ENCODE data around the gene TCFL5. TPM values are rescaled to one million over a fixed set of nuclear protein-coding genes. Genes with fewer than 3 reads are reported as not detected.

Gene TCFL5
- total and polyA plus RNA-seq, 7 experiments from 2014 or later = 0.91 to 10.8 (median 7.0) TPM

GRCh38 chr20:62799036-62799435, 62.6 kb downstream of the TCFL5 start:
- Histone ChIP-seq H3K27me3 (ENCODE audit: control insufficient read depth in 2 of 2, insufficient read depth in 2 of 2, low read length in 2 of 2) (no peaks in the 10 kb centered on the region), H3K4me1 (ENCODE audit: control insufficient read depth in 2 of 2, insufficient read depth in 2 of 2, low read length in 2 of 2) (peaks cover 7 to 9% of the 10 kb centered on the region in 2 donors), H3K9me3 (ENCODE audit: control insufficient read depth in 2 of 3, low read length in 3 of 3) (no peaks in the 10 kb centered on the region), H3K36me3 (ENCODE audit: control insufficient read depth in 2 of 3, insufficient read depth in 3 of 3, low read length in 3 of 3) (peaks cover 0 to 40% (median 0%) of the 10 kb centered on the region in 3 experiments), H3K4me3 (ENCODE audit: low read length) (no peak overlapping the region), H3K27ac (ENCODE audit: low read depth, low read length) (no peak overlapping the region)
- peaks cover 20 to 41% (median 27%) of the 10 kb centered on the region in 7 donors for H3K4me1 Mint-ChIP-seq
- peaks cover 0 to 5% (median 0%) of the 10 kb centered on the region in 11 donors for H3K9me3 Mint-ChIP-seq
- POLR2A ChIA-PET = no interaction called here
- DNase-seq (no peak), ATAC-seq (no peak)
- intact Hi-C loops (cut with micrococcal nuclease) = loop anchor here (5.0 to 10.0 kb wide), 3 partner anchors 723 to 936 kb away; partner anchors contain the start of genes GMEB2 (in 1 of the 2), LIME1 (in 1 of the 2), PPDPF (in 1 of the 2) and SLC2A4RG (in 1 of the 2)
- no peak overlapping the region for H3K4me3 Mint-ChIP-seq
- H3K36me3 Mint-ChIP-seq = peaks cover 0 to 14% (median 8%) of the 10 kb centered on the region in 5 donors
- H3K27ac Mint-ChIP-seq = peak overlapping the region in 2 of 9 donors; percentile 41 to 60
- H3K27me3 Mint-ChIP-seq = no peaks in the 10 kb centered on the region
- CTCF ChIA-PET = no interaction called here

- ChIA-PET POLR2A (interaction anchor here (0.6 to 1.2 kb wide), 4 partner anchors 65 to 372 kb away, joined by 3 read pairs; no protein-coding TSS in a partner anchor), CTCF (interaction anchor here (2.9 kb wide), 1 partner anchor 11 kb away, joined by 15 read pairs; no protein-coding TSS in a partner anchor)
- peak overlapping the region; percentile 47 to 90 (median 82) for H3K4me3 Mint-ChIP-seq
- H3K4me3 ChIP-seq (ENCODE audit: low read length) = no peak overlapping the region
- H3K9me3 Mint-ChIP-seq = peaks cover 0 to 5% (median 0%) of the 10 kb centered on the region in 11 donors
- no peak for DNase-seq
- H3K36me3 Mint-ChIP-seq = peaks cover 0 to 14% (median 8%) of the 10 kb centered on the region in 5 donors
- peak overlapping the region; percentile 31 to 88 (median 77) for H3K27ac Mint-ChIP-seq
- H3K9me3 ChIP-seq (ENCODE audit: control insufficient read depth in 2 of 3, low read length in 3 of 3) = no peaks in the 10 kb centered on the region
- peaks cover 12 to 13% of the 10 kb centered on the region in 2 donors for H3K4me1 ChIP-seq (ENCODE audit: control insufficient read depth in 2 of 2, insufficient read depth in 2 of 2, low read length in 2 of 2)
- H3K27me3 Mint-ChIP-seq = no peaks in the 10 kb centered on the region
- peaks cover 21 to 37% (median 31%) of the 10 kb centered on the region in 7 donors for H3K4me1 Mint-ChIP-seq
- H3K27me3 ChIP-seq (ENCODE audit: control insufficient read depth in 2 of 2, insufficient read depth in 2 of 2, low read length in 2 of 2) = no peaks in the 10 kb centered on the region
- intact Hi-C loops (cut with micrococcal nuclease) = loop anchor here (2.0 to 10.0 kb wide), 4 partner anchors 419 to 937 kb away; partner anchors contain the start of genes GMEB2 (in 1 of the 2), LIME1 (in 1 of the 2), PPDPF (in 1 of the 2) and SLC2A4RG (in 1 of the 2)
- no peak overlapping the region for H3K27ac ChIP-seq (ENCODE audit: low read depth, low read length)
- peaks cover 0 to 40% (median 0%) of the 10 kb centered on the region in 3 experiments for H3K36me3 ChIP-seq (ENCODE audit: control insufficient read depth in 2 of 3, insufficient read depth in 3 of 3, low read length in 3 of 3)
- ATAC-seq = no peak
Measured at GRCh38 chr20:62797671-62798532, 63.7 kb downstream of the TCFL5 start.

GRCh38 chr20:62796699-62797491, 64.7 kb downstream of the TCFL5 start:
- DNase-seq = no peak
- H3K4me1 Mint-ChIP-seq = peaks cover 23 to 40% (median 34%) of the 10 kb centered on the region in 7 donors
- ChIA-PET CTCF (interaction anchor here (1.0 to 2.9 kb wide), 2 partner anchors 12 to 111 kb away, joined by 3 to 15 read pairs; no protein-coding TSS in a partner anchor), POLR2A (interaction anchor here (0.7 to 4.6 kb wide), 13 partner anchors 7 to 410 kb away, joined by 3 to 65 read pairs (median 4); partner anchors contain the start of genes OGFR and RPS21)
- Histone ChIP-seq H3K9me3 (ENCODE audit: control insufficient read depth in 2 of 3, low read length in 3 of 3) (no peaks in the 10 kb centered on the region), H3K27me3 (ENCODE audit: control insufficient read depth in 2 of 2, insufficient read depth in 2 of 2, low read length in 2 of 2) (no peaks in the 10 kb centered on the region), H3K27ac (ENCODE audit: low read depth, low read length) (peak overlapping the region; percentile 80), H3K4me3 (ENCODE audit: low read length) (no peak overlapping the region), H3K36me3 (ENCODE audit: control insufficient read depth in 2 of 3, insufficient read depth in 3 of 3, low read length in 3 of 3) (peaks cover 0 to 40% (median 0%) of the 10 kb centered on the region in 3 experiments), H3K4me1 (ENCODE audit: control insufficient read depth in 2 of 2, insufficient read depth in 2 of 2, low read length in 2 of 2) (peaks cover 12 to 16% of the 10 kb centered on the region in 2 donors)
- peak overlapping the region in 8 of 9 donors; percentile 24 to 88 (median 76) for H3K27ac Mint-ChIP-seq
- intact Hi-C loops (cut with micrococcal nuclease) = loop anchor here (1.0 to 10.0 kb wide), 6 partner anchors 420 to 938 kb away; partner anchors contain the start of genes ADRM1 (in 1 of the 2), GMEB2 (in 1 of the 2), LIME1 (in 1 of the 2) and LSM14B (in 1 of the 2)
- ATAC-seq = no peak
- no peaks in the 10 kb centered on the region for H3K27me3 Mint-ChIP-seq
- peak overlapping the region; percentile 47 to 90 (median 82) for H3K4me3 Mint-ChIP-seq
- peaks cover 0 to 5% (median 0%) of the 10 kb centered on the region in 11 donors for H3K9me3 Mint-ChIP-seq
- H3K36me3 Mint-ChIP-seq = peaks cover 0 to 14% (median 8%) of the 10 kb centered on the region in 5 donors

- Mint-ChIP-seq H3K27me3 (peaks cover 0 to 3% (median 0%) of the 10 kb centered on the region in 5 donors), H3K4me3 (peak overlapping the region; percentile 78 to 95 (median 88)), H3K27ac (peak overlapping the region; percentile 84 to 97 (median 91)), H3K36me3 (peaks cover 0 to 13% (median 8%) of the 10 kb centered on the region in 5 donors), H3K4me1 (peaks cover 26 to 47% (median 41%) of the 10 kb centered on the region in 7 donors), H3K9me3 (peaks cover 0 to 5% (median 0%) of the 10 kb centered on the region in 11 donors)
- Histone ChIP-seq H3K27me3 (ENCODE audit: control insufficient read depth in 2 of 2, insufficient read depth in 2 of 2, low read length in 2 of 2) (no peaks in the 10 kb centered on the region), H3K4me1 (ENCODE audit: control insufficient read depth in 2 of 2, insufficient read depth in 2 of 2, low read length in 2 of 2) (peaks cover 15 to 24% of the 10 kb centered on the region in 2 donors), H3K27ac (ENCODE audit: low read depth, low read length) (peak overlapping the region; percentile 80), H3K9me3 (ENCODE audit: control insufficient read depth in 2 of 3, low read length in 3 of 3) (no peaks in the 10 kb centered on the region), H3K36me3 (ENCODE audit: control insufficient read depth in 2 of 3, insufficient read depth in 3 of 3, low read length in 3 of 3) (peaks cover 0 to 26% (median 0%) of the 10 kb centered on the region in 3 experiments), H3K4me3 (ENCODE audit: low read length) (peak overlapping the region; percentile 78)
- intact Hi-C loops (cut with micrococcal nuclease) = loop anchor here (2.0 to 10.0 kb wide), 5 partner anchors 132 to 940 kb away; partner anchors contain the start of genes DIDO1 (in 1 of the 2), GMEB2 (in 1 of the 2), LIME1 (in 1 of the 2) and PPDPF (in 1 of the 2)
- ChIA-PET CTCF (interaction anchor here (1.1 to 2.9 kb wide), 4 partner anchors 13 to 296 kb away, joined by 3 to 15 read pairs (median 4); no protein-coding TSS in a partner anchor), POLR2A (interaction anchor here (0.9 to 4.6 kb wide), 22 partner anchors 9 to 409 kb away, joined by 3 to 65 read pairs (median 8); partner anchors contain the start of genes GID8, OGFR, RPS21 and SLCO4A1)
- ATAC-seq = no peak
- DNase-seq = peak; percentile 54 to 79 (median 71)
Measured at GRCh38 chr20:62795023-62795761, 66.4 kb downstream of the TCFL5 start.

GRCh38 chr20:62794007-62794724, 67.5 kb downstream of the TCFL5 start:
- Mint-ChIP-seq H3K27ac (peak overlapping the region; percentile 86 to 97 (median 92)), H3K9me3 (peaks cover 0 to 5% (median 0%) of the 10 kb centered on the region in 11 donors), H3K36me3 (peaks cover 0 to 8% (median 7%) of the 10 kb centered on the region in 5 donors), H3K27me3 (peaks cover 0 to 3% (median 0%) of the 10 kb centered on the region in 5 donors), H3K4me1 (peaks cover 26 to 44% (median 41%) of the 10 kb centered on the region in 7 donors), H3K4me3 (peak overlapping the region; percentile 78 to 95 (median 87))
- peaks cover 15 to 24% of the 10 kb centered on the region in 2 donors for H3K4me1 ChIP-seq (ENCODE audit: control insufficient read depth in 2 of 2, insufficient read depth in 2 of 2, low read length in 2 of 2)
- H3K36me3 ChIP-seq (ENCODE audit: control insufficient read depth in 2 of 3, insufficient read depth in 3 of 3, low read length in 3 of 3) = peaks cover 0 to 16% (median 0%) of the 10 kb centered on the region in 3 experiments
- peak overlapping the region; percentile 83 for H3K27ac ChIP-seq (ENCODE audit: low read depth, low read length)
- H3K9me3 ChIP-seq (ENCODE audit: control insufficient read depth in 2 of 3, low read length in 3 of 3) = no peaks in the 10 kb centered on the region
- peak; percentile 85 to 100 (median 93) for DNase-seq
- ChIA-PET POLR2A (interaction anchor here (0.5 to 4.6 kb wide), 24 partner anchors 10 to 408 kb away, joined by 3 to 65 read pairs (median 8); partner anchors contain the start of genes OGFR, RPS21, SLCO4A1 and TCFL5), CTCF (interaction anchor here (0.6 to 1.8 kb wide), 9 partner anchors 9 to 295 kb away, joined by 3 to 4 read pairs (median 3); no protein-coding TSS in a partner anchor)
- intact Hi-C loops (cut with micrococcal nuclease) = loop anchor here (1.0 to 10.0 kb wide), 18 partner anchors 10 to 941 kb away; partner anchors contain the start of genes CABLES2 (in 2 of the 2), OGFR (in 2 of the 2), RPS21 (in 2 of the 2) and SLCO4A1 (in 2 of the 2)
- peak; percentile 87 for ATAC-seq
- H3K27me3 ChIP-seq (ENCODE audit: control insufficient read depth in 2 of 2, insufficient read depth in 2 of 2, low read length in 2 of 2) = no peaks in the 10 kb centered on the region
- peak overlapping the region; percentile 78 for H3K4me3 ChIP-seq (ENCODE audit: low read length)
